GM12878 (cell line): ENCODE results near the gene MYO15A. TPM values are rescaled to one million over a fixed set of nuclear protein-coding genes. Genes with fewer than 3 reads are reported as not detected.

ENCODE experiments used
- ATAC-seq: fragments of 200-7000 bp; cut with Tn5 transposase; 3 replicates; pipeline ENCODE4 v1.9.1; 2020; ENCODE audit warnings: mild to moderate bottlenecking, moderate library complexity
- BruUV-seq: library from RNA; stranded (reverse); fragments of 400-500 nt; replicated peaks from 2 replicates; lab custom pipeline; 2021; lab: Mats Ljungman, UMichigan
- CTCF ChIA-PET: fragments of 300-600 bp; sonication (Branson Sonifier 250); formaldehyde crosslinking; extraction: SDS; loops from one replicate; lab custom pipeline; 2021; ENCODE audit warnings: inconsistent platforms; lab: Yijun Ruan, JAX
- POLR2A ChIA-PET: fragments of 350-600 bp; formaldehyde crosslinking; extraction: SDS; loops from one replicate; lab custom pipeline; 2021; ENCODE audit warnings: inconsistent platforms; lab: Charles Lee
- RAD21 ChIA-PET: fragments of 300-600 bp; sonication (Branson Sonifier 250); formaldehyde crosslinking; loops from one replicate; lab custom pipeline; 2023; ENCODE audit warnings: antibody characterized with exemption; ENCODE audit not compliant: unreplicated experiment; lab: Charles Lee
- SMC1A ChIA-PET: fragments of 300-600 bp; sonication (Branson Sonifier 250); formaldehyde crosslinking; loops from one replicate; lab custom pipeline; 2023; ENCODE audit not compliant: unreplicated experiment, uncharacterized antibody; lab: Charles Lee
- DNase-seq: peaks from one replicate; pipeline ENCODE4 v3.0.0-alpha.2; 2011; ENCODE audit warnings: low read depth, low spot score
- FAIRE-seq: peaks from 3 replicates; lab custom pipeline; 2011; peaks lifted over from hg19 to GRCh38; lab: Jason Lieb, UNC
- H2AFZ ChIP-seq: 2 replicates; pipeline ENCODE4 v1.6.0; 2011; ENCODE audit warnings: low read depth, low read length, control low read depth; ENCODE audit not compliant: control insufficient read depth
- H3K27ac ChIP-seq: 2 replicates; pipeline ENCODE4 v1.5.1; 2011; ENCODE audit warnings: control low read depth; ENCODE audit not compliant: control insufficient read depth, insufficient read depth
- H3K27me3 ChIP-seq, 2 experiments: replicated peaks in 1 of 2; 2 replicates each; pipeline versions ENCODE4 v1.6.0 to v1.6.1; 2011; ENCODE audit warnings: low read length in 1 of 2; ENCODE audit not compliant: control insufficient read depth in 2 of 2, insufficient read depth in 2 of 2
- H3K36me3 ChIP-seq, 2 experiments: 2 replicates each; pipeline ENCODE4 v1.5.1; 2011; ENCODE audit warnings: low read length in 1 of 2; ENCODE audit not compliant: control insufficient read depth in 2 of 2, insufficient read depth in 2 of 2
- H3K4me1 ChIP-seq: 2 replicates; pipeline ENCODE4 v1.6.1; 2011; ENCODE audit warnings: mild to moderate bottlenecking, low read length, moderate library complexity, mixed read lengths; ENCODE audit not compliant: control insufficient read depth, insufficient read depth
- H3K4me2 ChIP-seq: 2 replicates; pipeline ENCODE4 v1.6.0; 2011; ENCODE audit warnings: control low read depth; ENCODE audit not compliant: control insufficient read depth, insufficient read depth
- H3K4me3 ChIP-seq: fragments of 200-600 bp; sonication (generic); 2 replicates; pipeline ENCODE4 v1.5.1; 2016
- H3K79me2 ChIP-seq: 2 replicates; pipeline ENCODE4 v1.6.0; 2011; ENCODE audit warnings: low read length; ENCODE audit not compliant: control insufficient read depth, insufficient read depth
- H3K9ac ChIP-seq: 2 replicates; pipeline ENCODE4 v1.8.0; 2011; ENCODE audit warnings: low read length, control low read depth, mixed read lengths; ENCODE audit not compliant: control insufficient read depth, insufficient read depth
- H3K9me3 ChIP-seq: replicated peaks from 3 replicates; pipeline ENCODE4 v1.5.1; 2011; ENCODE audit warnings: mild to moderate bottlenecking, low read length; ENCODE audit not compliant: control insufficient read depth, insufficient read depth
- H4K20me1 ChIP-seq: 2 replicates; pipeline ENCODE4 v1.6.0; 2011; ENCODE audit not compliant: control insufficient read depth, insufficient read depth
- PAX5 ChIP-seq: IDR thresholded peaks from 2 replicates; pipeline ENCODE4 v1.6.1; 2011; ENCODE audit warnings: low read depth, low read length, borderline replicate concordance
- PAX8 ChIP-seq: fragments of 450-650 bp; IDR thresholded peaks from 2 replicates; pipeline ENCODE4 v1.6.1; 2017; ENCODE audit warnings: mild to moderate bottlenecking, moderate library complexity
- RUNX3 ChIP-seq: IDR thresholded peaks from 2 replicates; pipeline ENCODE4 v1.6.1; 2012; ENCODE audit warnings: low read length, inconsistent platforms
- SP1 ChIP-seq: IDR thresholded peaks from one replicate; pipeline ENCODE4 v1.6.1; 2011; ENCODE audit warnings: low read depth, low read length
- ZBED1 ChIP-seq: IDR thresholded peaks from 2 replicates; pipeline ENCODE4 v1.6.1; 2016; ENCODE audit warnings: borderline replicate concordance
- ZBTB11 ChIP-seq: fragments of 450-650 bp; formaldehyde crosslinking; IDR thresholded peaks from 2 replicates; pipeline ENCODE4 v1.5.0; 2022; ENCODE audit warnings: mild to moderate bottlenecking, missing genetic modification characterization
- WGBS: methylation state at CpG from one replicate; pipeline ENCODE4 v1.1.6; 2016; ENCODE audit warnings: low lambda C conversion rate; ENCODE audit not compliant: insufficient replicate concordance, insufficient coverage; ENCODE audit errors: missing lambda C conversion rate; 5-methylcytosine and 5-hydroxymethylcytosine counted together
- in situ Hi-C: fragments of 300-500 bp; cut with MboI; formaldehyde crosslinking; loops from 9 replicates; pipeline ENCODE4 v1.14.3; 2018; ENCODE audit warnings: mixed read lengths
- intact Hi-C: fragments of 100-400 bp; cut with micrococcal nuclease; formaldehyde crosslinking; loops from one replicate; pipeline ENCODE4 v1.14.2; 2022; ENCODE audit not compliant: unreplicated experiment
- polyA plus RNA-seq, 11 experiments: library from polyadenylated mRNA; depleted of rRNA in 4 of 11; unstranded in 6 of 11; stranded (reverse) in 5 of 11; fragments of >200 nt; fragmentation: Nextera tagmentation in 4 of 11; fragmentation: Illumina TruSeq in 1 of 11; extraction: Ambion mirVana in 4 of 11; extraction: Trizol in 1 of 11; gene quantifications; 1 replicate in 1 of 11; 2 replicates in 10 of 11; pipeline versions ENCODE4 v1.2.1 to v1.2.3, GENCODE V29; 2011 to 2016; ENCODE audit warnings: inconsistent platforms in 2 of 11, missing spikeins in 2 of 11, low read depth in 1 of 11
- total RNA-seq, 4 experiments: library from RNA; depleted of rRNA in 3 of 4; stranded (reverse); fragments of >200 nt in 3 of 4; fragmentation: Illumina TruSeq in 1 of 4; extraction: Trizol in 1 of 4; gene quantifications; 2 replicates each; pipeline versions ENCODE4 v1.2.1 to v1.2.3, GENCODE V29; 2013 to 2021
- TF ChIP-seq, protein P1 (sequence below): fragments of 450-650 bp; IDR thresholded peaks from 2 replicates; pipeline ENCODE4 v1.6.1; 2017; ENCODE audit warnings: mild to moderate bottlenecking, moderate library complexity
- TF ChIP-seq, protein P2 (sequence below): IDR thresholded peaks from 2 replicates; pipeline ENCODE4 v1.6.1; 2012; ENCODE audit warnings: low read depth, low read length, improper control_type of control experiment

Gene MYO15A
- total and polyA plus RNA-seq, 10 of the 15 experiments (the other 5 are each of a cell fraction or from before 2014, with no cell fraction given): 0.03 to 0.77 (median 0.21) TPM; not detected in 4

- POLR2A ChIA-PET: no interaction called here
- no peak for FAIRE-seq
- no peak overlapping the region for H3K27ac ChIP-seq
Observed at GRCh38 chr17:18156976-18157280, 48.4 kb downstream of the MYO15A start.

More at GRCh38 chr17:18156976-18157280, 48.4 kb downstream of the MYO15A start:
- intact Hi-C loops: no loop called here
- Histone ChIP-seq H2AFZ (no peak overlapping the region), H3K4me1 (peaks cover 38% of the 10 kb centered on the region), H3K9ac (no peak overlapping the region), H3K36me3 (no peaks in the 10 kb centered on the region), H3K79me2 (no peaks in the 10 kb centered on the region), H3K4me3 (no peak overlapping the region), H4K20me1 (no peaks in the 10 kb centered on the region), H3K9me3 (no peaks in the 10 kb centered on the region), H3K27me3 (no peaks in the 10 kb centered on the region), H3K4me2 (peak overlapping the region; percentile 94; the same call in 1 of the 2 replicates)
- SMC1A ChIA-PET: no interaction called here
- 92% methylated on average over 8 of the region's 10 CpGs for WGBS
- no peak for TF ChIP-seq PAX8
- TF ChIP-seq, protein P1, sequence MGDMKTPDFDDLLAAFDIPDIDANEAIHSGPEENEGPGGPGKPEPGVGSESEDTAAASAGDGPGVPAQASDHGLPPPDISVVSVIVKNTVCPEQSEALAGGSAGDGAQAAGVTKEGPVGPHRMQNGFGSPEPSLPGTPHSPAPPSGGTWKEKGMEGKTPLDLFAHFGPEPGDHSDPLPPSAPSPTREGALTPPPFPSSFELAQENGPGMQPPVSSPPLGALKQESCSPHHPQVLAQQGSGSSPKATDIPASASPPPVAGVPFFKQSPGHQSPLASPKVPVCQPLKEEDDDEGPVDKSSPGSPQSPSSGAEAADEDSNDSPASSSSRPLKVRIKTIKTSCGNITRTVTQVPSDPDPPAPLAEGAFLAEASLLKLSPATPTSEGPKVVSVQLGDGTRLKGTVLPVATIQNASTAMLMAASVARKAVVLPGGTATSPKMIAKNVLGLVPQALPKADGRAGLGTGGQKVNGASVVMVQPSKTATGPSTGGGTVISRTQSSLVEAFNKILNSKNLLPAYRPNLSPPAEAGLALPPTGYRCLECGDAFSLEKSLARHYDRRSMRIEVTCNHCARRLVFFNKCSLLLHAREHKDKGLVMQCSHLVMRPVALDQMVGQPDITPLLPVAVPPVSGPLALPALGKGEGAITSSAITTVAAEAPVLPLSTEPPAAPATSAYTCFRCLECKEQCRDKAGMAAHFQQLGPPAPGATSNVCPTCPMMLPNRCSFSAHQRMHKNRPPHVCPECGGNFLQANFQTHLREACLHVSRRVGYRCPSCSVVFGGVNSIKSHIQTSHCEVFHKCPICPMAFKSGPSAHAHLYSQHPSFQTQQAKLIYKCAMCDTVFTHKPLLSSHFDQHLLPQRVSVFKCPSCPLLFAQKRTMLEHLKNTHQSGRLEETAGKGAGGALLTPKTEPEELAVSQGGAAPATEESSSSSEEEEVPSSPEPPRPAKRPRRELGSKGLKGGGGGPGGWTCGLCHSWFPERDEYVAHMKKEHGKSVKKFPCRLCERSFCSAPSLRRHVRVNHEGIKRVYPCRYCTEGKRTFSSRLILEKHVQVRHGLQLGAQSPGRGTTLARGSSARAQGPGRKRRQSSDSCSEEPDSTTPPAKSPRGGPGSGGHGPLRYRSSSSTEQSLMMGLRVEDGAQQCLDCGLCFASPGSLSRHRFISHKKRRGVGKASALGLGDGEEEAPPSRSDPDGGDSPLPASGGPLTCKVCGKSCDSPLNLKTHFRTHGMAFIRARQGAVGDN: no peak
- no peak for TF ChIP-seq SP1
- no peak for TF ChIP-seq PAX5
- no peak for TF ChIP-seq ZBTB11 (CRISPR knock-in tag)
- no peak for TF ChIP-seq ZBED1
- TF ChIP-seq, protein P2, sequence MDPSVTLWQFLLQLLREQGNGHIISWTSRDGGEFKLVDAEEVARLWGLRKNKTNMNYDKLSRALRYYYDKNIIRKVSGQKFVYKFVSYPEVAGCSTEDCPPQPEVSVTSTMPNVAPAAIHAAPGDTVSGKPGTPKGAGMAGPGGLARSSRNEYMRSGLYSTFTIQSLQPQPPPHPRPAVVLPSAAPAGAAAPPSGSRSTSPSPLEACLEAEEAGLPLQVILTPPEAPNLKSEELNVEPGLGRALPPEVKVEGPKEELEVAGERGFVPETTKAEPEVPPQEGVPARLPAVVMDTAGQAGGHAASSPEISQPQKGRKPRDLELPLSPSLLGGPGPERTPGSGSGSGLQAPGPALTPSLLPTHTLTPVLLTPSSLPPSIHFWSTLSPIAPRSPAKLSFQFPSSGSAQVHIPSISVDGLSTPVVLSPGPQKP: no peak
- no peak for TF ChIP-seq RUNX3
- BruUV-seq: no TSS peak
- ATAC-seq (no peak), DNase-seq (no peak)
- in situ Hi-C loops: no loop called here
- RAD21 ChIA-PET: no interaction called here
- CTCF ChIA-PET: no interaction called here
